ENCODE measurements around the gene DENND1B. TPM values are rescaled to one million over a fixed set of nuclear protein-coding genes. Genes with fewer than 3 reads are reported as not detected.

The DENND1B gene
- total and polyA plus RNA-seq, 2 of the 13 experiments (the other 11 are each of a cell fraction or from before 2014, with no cell fraction given), result 2.6 to 5.7 TPM

DNA sequence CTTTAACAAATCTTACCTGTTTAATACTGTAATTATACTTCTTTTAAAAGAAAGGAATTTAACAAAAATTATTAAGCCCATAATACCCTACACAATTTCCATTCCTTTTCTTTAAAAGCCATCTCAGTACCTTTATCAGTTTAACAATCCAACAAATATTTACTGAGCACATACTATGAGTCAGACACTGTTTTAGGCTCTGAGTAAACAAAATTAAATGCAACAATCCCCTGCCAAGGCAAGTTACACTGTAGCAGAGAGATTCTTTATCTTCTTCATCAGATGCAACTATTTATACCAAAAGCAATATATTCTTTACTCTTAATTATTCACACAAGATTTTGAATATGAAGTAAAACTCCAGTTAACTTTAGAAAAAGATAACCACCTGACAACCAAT lies 12.0 kb downstream of the DENND1B start:
- H3K4me1 ChIP-seq (ENCODE audit: insufficient read depth, low read length), result peaks cover 7% of the 10 kb centered on the region; the same call in 1 of the 2 replicates
- intact Hi-C loops (cut with micrococcal nuclease; ENCODE audit: unreplicated experiment), result no loop called here
- H3K4me2 ChIP-seq (ENCODE audit: low read depth, low read length), result no peak overlapping the region
- DNase-seq (ENCODE audit: low spot score) (peak; percentile 5), ATAC-seq (no peak), FAIRE-seq (no peak)
- ChIA-PET CTCF (ENCODE audit: low intra/inter-chr PET ratio, low total read pairs) (no interaction called here), POLR2A (no interaction called here)
- no peaks in the 10 kb centered on the region for H3K79me2 ChIP-seq (ENCODE audit: insufficient read depth, low read length)
- no TSS peak for BruUV-seq (replicated peaks)
- H3K9ac ChIP-seq (ENCODE audit: insufficient read depth, low read depth, low read length), result no peak overlapping the region
- H3K27ac ChIP-seq (ENCODE audit: extremely low read length, insufficient read depth, low read length), result no peak overlapping the region
- no peak overlapping the region for H3K4me3 ChIP-seq (replicated peaks in 1 of 3; ENCODE audit: insufficient read depth in 1 of 3, low read depth in 2 of 3, low read length in 3 of 3)
- H4K20me1 ChIP-seq (ENCODE audit: insufficient read depth, low read length), result no peaks in the 10 kb centered on the region
- H3K9me3 ChIP-seq (ENCODE audit: low read length), result no peaks in the 10 kb centered on the region
- TF ChIP-seq FOSL1 (CRISPR knock-in tag; IDR thresholded peaks at IDR 0.05; ENCODE audit: borderline replicate concordance) (peak; percentile 19; the same call in 1 of the 2 replicates), FOXA3 (CRISPR knock-in tag; IDR thresholded peaks at IDR 0.05) (peak; percentile 60), SOX13 (IDR thresholded peaks at IDR 0.05) (no peak), SOX13 (CRISPR knock-in tag; conservative IDR thresholded peaks at IDR 0.05 in 1 of 2, IDR thresholded peaks at IDR 0.05 in 1 of 2) (peak in 1 of 2 experiments; percentile 43; a peak in 1 of 4 replicates), GABPA (IDR thresholded peaks at IDR 0.05; ENCODE audit: low read depth, low read length) (no peak), GABPA (CRISPR knock-in tag; IDR thresholded peaks at IDR 0.05; ENCODE audit: low read depth) (no peak)
- TF ChIP-seq, protein P1, sequence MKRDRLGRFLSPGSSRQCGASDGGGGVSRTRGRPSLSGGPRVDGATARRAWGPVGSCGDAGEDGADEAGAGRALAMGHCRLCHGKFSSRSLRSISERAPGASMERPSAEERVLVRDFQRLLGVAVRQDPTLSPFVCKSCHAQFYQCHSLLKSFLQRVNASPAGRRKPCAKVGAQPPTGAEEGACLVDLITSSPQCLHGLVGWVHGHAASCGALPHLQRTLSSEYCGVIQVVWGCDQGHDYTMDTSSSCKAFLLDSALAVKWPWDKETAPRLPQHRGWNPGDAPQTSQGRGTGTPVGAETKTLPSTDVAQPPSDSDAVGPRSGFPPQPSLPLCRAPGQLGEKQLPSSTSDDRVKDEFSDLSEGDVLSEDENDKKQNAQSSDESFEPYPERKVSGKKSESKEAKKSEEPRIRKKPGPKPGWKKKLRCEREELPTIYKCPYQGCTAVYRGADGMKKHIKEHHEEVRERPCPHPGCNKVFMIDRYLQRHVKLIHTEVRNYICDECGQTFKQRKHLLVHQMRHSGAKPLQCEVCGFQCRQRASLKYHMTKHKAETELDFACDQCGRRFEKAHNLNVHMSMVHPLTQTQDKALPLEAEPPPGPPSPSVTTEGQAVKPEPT (CRISPR knock-in tag; IDR thresholded peaks at IDR 0.05; ENCODE audit: low read depth), result no peak
- TF ChIP-seq, protein P2, sequence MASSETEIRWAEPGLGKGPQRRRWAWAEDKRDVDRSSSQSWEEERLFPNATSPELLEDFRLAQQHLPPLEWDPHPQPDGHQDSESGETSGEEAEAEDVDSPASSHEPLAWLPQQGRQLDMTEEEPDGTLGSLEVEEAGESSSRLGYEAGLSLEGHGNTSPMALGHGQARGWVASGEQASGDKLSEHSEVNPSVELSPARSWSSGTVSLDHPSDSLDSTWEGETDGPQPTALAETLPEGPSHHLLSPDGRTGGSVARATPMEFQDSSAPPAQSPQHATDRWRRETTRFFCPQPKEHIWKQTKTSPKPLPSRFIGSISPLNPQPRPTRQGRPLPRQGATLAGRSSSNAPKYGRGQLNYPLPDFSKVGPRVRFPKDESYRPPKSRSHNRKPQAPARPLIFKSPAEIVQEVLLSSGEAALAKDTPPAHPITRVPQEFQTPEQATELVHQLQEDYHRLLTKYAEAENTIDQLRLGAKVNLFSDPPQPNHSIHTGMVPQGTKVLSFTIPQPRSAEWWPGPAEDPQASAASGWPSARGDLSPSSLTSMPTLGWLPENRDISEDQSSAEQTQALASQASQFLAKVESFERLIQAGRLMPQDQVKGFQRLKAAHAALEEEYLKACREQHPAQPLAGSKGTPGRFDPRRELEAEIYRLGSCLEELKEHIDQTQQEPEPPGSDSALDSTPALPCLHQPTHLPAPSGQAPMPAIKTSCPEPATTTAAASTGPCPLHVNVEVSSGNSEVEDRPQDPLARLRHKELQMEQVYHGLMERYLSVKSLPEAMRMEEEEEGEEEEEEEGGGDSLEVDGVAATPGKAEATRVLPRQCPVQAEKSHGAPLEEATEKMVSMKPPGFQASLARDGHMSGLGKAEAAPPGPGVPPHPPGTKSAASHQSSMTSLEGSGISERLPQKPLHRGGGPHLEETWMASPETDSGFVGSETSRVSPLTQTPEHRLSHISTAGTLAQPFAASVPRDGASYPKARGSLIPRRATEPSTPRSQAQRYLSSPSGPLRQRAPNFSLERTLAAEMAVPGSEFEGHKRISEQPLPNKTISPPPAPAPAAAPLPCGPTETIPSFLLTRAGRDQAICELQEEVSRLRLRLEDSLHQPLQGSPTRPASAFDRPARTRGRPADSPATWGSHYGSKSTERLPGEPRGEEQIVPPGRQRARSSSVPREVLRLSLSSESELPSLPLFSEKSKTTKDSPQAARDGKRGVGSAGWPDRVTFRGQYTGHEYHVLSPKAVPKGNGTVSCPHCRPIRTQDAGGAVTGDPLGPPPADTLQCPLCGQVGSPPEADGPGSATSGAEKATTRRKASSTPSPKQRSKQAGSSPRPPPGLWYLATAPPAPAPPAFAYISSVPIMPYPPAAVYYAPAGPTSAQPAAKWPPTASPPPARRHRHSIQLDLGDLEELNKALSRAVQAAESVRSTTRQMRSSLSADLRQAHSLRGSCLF (CRISPR knock-in tag; IDR thresholded peaks at IDR 0.05; ENCODE audit: borderline replicate concordance), result no peak
- TF ChIP-seq, protein P3, sequence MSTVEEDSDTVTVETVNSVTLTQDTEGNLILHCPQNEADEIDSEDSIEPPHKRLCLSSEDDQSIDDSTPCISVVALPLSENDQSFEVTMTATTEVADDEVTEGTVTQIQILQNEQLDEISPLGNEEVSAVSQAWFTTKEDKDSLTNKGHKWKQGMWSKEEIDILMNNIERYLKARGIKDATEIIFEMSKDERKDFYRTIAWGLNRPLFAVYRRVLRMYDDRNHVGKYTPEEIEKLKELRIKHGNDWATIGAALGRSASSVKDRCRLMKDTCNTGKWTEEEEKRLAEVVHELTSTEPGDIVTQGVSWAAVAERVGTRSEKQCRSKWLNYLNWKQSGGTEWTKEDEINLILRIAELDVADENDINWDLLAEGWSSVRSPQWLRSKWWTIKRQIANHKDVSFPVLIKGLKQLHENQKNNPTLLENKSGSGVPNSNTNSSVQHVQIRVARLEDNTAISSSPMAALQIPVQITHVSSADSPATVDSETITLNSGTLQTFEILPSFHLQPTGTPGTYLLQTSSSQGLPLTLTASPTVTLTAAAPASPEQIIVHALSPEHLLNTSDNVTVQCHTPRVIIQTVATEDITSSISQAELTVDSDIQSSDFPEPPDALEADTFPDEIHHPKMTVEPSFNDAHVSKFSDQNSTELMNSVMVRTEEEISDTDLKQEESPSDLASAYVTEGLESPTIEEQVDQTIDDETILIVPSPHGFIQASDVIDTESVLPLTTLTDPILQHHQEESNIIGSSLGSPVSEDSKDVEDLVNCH (CRISPR knock-in tag; IDR thresholded peaks at IDR 0.05), result no peak
- H2AFZ ChIP-seq (ENCODE audit: low read length), result no peak overlapping the region
- H3K27me3 ChIP-seq (ENCODE audit: control insufficient read depth in 1 of 2, insufficient read depth in 2 of 2, low read length in 2 of 2), result no peaks in the 10 kb centered on the region
- in situ Hi-C loops (cut with HindIII; ENCODE audit: extremely low pct_ligation_motif_present, low pct_unique_long_range_greater_than_20kb), result no loop called here
- H3K36me3 ChIP-seq (replicated peaks in 1 of 2; ENCODE audit: control insufficient read depth in 1 of 2, insufficient read depth in 2 of 2, low read length in 2 of 2), result no peaks in the 10 kb centered on the region
